ENCODE results near the gene EHHADH.

- TF ChIP-seq CTCF (IDR thresholded peaks at IDR 0.05; ENCODE audit: low read depth, low read length, missing input control) (no peak), REST (IDR thresholded peaks at IDR 0.05) (no peak), MAX (IDR thresholded peaks at IDR 0.05) (no peak), SP1 (IDR thresholded peaks at IDR 0.05) (no peak), ATF3 (IDR thresholded peaks at IDR 0.05) (no peak), YY1 (IDR thresholded peaks at IDR 0.05) (no peak), RXRA (IDR thresholded peaks at IDR 0.05) (no peak), JUND (IDR thresholded peaks at IDR 0.05) (no peak), RAD21 (IDR thresholded peaks at IDR 0.05) (no peak), EGR1 (IDR thresholded peaks at IDR 0.05; ENCODE audit: low read depth in 2 of 2) (no peak), TAF1 (conservative IDR thresholded peaks at IDR 0.05) (no peak), GABPA (IDR thresholded peaks at IDR 0.05 in 1 of 2, conservative IDR thresholded peaks at IDR 0.05 in 1 of 2) (no peak), NR2F2 (IDR thresholded peaks at IDR 0.05) (no peak), FOXA1 (IDR thresholded peaks at IDR 0.05) (no peak)
These were observed 38.4 kb upstream of the EHHADH start for GRCh38 chr3:185292238-185292637.
